Measurements from ENCODE around the gene MAD1L1.
"Not testable (repeated sequence)": the region's sequence is repeated elsewhere in the genome, so short reads cannot be mapped to it uniquely, and the experiment has no call there.

Gene MAD1L1

DNA sequence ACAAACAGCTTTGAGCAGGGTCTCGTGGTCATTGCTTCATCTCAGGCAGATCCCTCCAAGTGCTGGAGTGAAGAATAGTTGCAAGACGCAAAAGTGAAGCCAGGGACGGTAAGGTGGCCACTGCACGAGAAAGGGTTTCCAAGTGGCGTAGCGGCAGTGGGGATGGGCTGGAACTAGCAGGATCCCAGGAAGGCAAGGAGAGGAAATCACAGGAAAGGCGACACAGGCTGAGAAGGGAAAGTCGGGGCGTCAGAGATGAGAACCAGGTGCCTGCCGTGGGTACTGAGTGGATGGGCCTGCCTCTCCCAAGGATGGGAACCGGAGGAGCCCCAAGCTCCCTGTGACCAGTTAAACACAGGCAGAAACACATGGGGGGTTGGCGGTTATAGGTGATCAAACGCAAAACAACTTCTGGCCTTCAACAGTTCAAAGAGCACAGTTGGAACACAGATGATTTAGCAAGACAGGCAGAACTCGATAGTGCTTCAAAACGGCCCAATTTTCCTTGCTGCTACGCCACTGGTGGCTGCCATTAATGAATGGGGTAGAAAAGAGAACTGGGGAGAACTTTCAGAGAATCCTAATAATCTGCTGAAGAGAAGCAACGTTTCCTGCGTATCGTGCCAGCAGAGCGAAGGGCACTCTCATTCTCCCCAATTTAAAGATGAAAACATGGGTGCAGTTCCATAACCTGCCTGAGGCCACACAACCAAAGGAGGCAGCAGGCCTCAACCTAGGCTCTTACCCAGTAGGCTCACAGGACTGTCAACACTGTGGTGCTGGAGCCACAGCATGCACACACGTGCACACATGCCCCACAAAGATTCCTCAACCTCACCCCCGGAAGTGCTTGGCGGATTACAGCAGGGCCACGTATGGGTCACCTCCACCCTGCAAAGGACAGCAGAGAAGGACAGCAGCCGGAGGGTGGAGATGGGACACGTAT, 61.9 kb downstream of the MAD1L1 start:
- Histone ChIP-seq H3K36me3 (replicated peaks) (peaks cover 3% of the 10 kb centered on the region; the same call in 1 of the 2 replicates), H3K4me1 (no peaks in the 10 kb centered on the region), H3K4me3 (no peak overlapping the region), H3K9me3 (no peaks in the 10 kb centered on the region), H3K27me3 (ENCODE audit: low read depth) (no peaks in the 10 kb centered on the region)
- no peak for DNase-seq (ENCODE audit: low spot score in 2 of 2)
- in situ Hi-C loops (cut with MboI; ENCODE audit: low sequenced_read_pairs): no loop called here

DNA sequence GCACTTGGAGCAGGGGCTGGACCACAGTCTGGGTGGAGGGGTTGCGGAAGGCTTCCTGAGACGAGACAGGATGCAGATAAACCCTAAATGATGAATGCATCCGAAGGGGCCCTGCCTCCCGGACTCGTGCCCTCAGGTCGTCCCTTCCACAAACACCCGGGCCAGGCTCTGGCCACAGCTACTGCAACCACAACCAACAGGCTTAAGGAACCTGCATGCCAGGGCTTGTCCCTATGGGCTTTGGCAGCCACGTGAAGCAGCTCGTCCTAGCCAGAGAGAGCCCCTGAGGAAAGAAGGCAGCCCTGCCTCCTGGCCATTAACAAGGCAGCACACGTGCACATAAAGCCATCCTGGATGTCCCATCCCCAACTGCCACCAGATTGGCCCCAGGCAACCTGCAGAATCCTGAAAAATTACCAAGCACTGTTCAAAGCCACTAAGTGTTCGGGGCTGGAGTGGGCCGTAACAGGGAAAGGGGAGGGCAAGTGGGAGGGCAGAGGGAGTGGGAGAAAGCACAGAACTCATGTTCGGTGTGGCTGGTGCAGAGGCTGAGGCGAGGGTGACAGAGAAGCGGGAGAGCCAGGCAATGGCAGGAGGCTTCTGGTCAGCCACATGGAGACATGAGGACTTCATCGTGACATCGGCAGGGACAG, 62.7 kb downstream of the MAD1L1 start:
- in situ Hi-C loops (cut with MboI; ENCODE audit: low sequenced_read_pairs): no loop called here
- Histone ChIP-seq H3K4me3 (no peak overlapping the region), H3K9me3 (no peaks in the 10 kb centered on the region), H3K27me3 (ENCODE audit: low read depth) (no peaks in the 10 kb centered on the region), H3K36me3 (replicated peaks) (peaks cover 3% of the 10 kb centered on the region; the same call in 1 of the 2 replicates), H3K4me1 (no peaks in the 10 kb centered on the region)
- no peak for DNase-seq (ENCODE audit: low spot score in 2 of 2)

DNA sequence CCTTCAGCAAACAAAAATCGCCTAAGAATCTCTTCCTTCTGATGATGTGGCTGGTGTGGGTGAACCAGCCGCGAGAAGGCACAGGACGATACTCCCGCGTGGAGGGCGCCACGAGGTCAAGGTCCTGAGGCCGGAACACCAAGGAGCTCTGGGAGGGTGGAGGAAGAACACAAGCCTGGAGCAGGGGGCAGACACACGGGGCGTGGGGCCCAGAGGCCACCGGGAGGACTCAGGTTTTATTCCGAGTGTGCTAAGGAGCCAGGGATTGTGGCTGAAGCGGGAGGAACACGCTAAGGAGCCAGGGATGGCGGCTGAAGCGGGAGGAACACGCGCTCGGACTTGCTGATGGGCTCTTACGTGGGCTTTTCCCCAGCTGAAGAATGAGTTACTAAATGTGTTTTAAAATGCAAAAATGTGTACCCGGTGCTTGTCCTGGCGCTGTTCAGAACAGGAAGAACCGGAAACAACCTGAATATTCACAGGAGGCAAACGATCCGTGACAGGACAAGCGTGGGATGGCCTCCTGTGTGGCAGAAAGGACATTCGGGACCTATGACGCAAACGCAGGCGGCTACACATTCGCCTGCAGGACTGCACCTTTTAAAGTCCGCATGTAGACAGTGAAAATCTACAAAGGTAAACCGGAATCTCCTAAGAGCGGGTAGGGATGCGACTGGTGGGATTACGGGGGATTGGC, 64.0 kb downstream of the MAD1L1 start:
- no peak for DNase-seq (ENCODE audit: low spot score in 2 of 2)
- no peaks in the 10 kb centered on the region for H3K4me1 ChIP-seq
- H3K36me3 ChIP-seq (replicated peaks): 0 out of 2 replicates have a peak, but pooled peaks cover 3% of the 10 kb centered on the region
- in situ Hi-C loops (cut with MboI; ENCODE audit: low sequenced_read_pairs): no loop called here
- no peak overlapping the region for H3K4me3 ChIP-seq
- no peaks in the 10 kb centered on the region for H3K9me3 ChIP-seq
- no peaks in the 10 kb centered on the region for H3K27me3 ChIP-seq (ENCODE audit: low read depth)

DNA sequence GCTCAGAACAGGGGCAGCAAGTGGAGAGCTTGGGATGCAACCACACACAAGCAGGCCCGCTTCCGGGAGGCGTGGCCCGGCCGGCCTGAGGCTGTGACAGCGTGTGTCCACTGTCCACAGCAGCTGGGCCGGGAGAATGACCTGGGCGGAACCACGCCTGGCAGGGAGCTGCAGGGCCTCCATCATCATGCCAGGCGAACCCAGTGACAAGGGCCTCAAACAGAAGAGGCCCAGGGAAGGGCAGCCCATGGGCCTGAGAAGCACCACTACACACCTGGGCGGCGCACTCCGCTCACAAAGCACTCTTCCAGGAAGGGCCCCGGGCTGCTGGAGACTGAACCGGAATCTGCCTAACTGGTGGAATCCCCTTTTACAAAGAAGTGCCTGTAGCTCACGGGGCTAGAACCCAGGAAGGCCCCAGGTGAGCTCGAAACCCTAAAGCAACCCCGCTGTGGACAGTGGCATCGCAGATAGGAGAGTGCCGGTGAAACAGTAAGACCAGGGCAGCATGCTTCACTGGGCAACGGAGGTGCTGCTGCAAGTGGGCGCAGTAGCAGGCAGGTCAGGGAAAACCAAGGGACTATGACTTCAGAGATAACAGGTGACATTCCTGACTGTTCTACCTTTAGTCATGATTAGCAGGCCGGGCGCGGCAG, 66.0 kb downstream of the MAD1L1 start:
- no peaks in the 10 kb centered on the region for H3K27me3 ChIP-seq (ENCODE audit: low read depth)
- H3K4me1 ChIP-seq: peaks cover 4% of the 10 kb centered on the region; the same call in 1 of the 2 replicates
- DNase-seq (ENCODE audit: low spot score in 2 of 2): no peak
- no peak overlapping the region for H3K4me3 ChIP-seq
- no peaks in the 10 kb centered on the region for H3K9me3 ChIP-seq
- in situ Hi-C loops (cut with MboI; ENCODE audit: low sequenced_read_pairs): no loop called here
- H3K36me3 ChIP-seq (replicated peaks): 0 out of 2 replicates have a peak, but pooled peaks cover 3% of the 10 kb centered on the region

DNA sequence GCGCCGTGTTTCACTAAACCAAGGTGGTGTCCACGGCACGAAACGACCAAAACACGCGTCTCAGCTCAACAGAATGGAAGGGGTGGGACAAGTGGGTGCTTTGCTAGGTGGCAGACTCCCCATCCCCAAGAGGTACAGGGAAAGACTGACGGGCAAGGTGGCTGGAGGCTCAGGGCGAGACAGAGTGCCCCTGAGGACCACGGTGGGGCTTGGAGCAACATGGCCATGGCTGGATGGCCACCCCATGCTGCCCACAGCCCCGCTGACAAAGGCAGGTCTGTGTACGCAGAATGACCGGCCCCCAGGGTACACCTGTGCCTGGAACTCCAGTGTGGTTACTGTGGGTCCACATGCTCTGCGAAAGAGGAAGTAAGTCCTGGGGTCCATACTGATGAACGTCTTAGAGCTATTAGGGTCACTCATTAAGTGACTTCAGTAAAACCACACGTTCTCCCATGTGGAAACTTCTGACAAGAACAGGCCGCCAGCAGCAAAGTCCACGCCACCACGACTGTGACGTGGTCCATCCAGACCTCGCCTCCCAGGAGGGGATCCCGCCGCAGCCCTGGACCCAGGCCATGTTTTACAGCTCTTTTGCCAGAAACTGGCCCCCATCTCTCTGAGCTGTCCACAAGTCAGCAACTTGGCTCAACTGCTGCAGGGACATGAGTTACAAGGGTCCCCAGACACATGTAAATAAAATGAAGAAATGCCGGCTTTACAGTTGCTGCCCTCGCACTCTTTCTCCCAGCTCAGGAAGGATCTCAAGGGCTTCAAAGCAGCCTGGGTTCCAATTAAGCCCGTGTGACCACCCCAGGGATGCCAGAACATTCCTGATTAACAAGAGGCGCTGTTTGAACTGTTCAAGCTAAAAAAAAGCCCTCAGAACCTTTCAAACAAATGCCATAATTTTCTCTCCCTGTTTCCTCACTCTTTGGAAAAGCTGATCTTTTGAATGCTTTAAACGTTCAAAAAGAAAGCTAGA, 66.8 kb downstream of the MAD1L1 start:
- H3K27me3 ChIP-seq (ENCODE audit: low read depth): no peaks in the 10 kb centered on the region
- in situ Hi-C loops (cut with MboI; ENCODE audit: low sequenced_read_pairs): no loop called here
- H3K4me1 ChIP-seq: peaks cover 4% of the 10 kb centered on the region; the same call in 1 of the 2 replicates
- no peak overlapping the region for H3K4me3 ChIP-seq
- 0 out of 2 replicates have a peak, but pooled peaks cover 3% of the 10 kb centered on the region for H3K36me3 ChIP-seq (replicated peaks)
- DNase-seq (ENCODE audit: low spot score in 2 of 2): no peak
- H3K9me3 ChIP-seq: no peaks in the 10 kb centered on the region

DNA sequence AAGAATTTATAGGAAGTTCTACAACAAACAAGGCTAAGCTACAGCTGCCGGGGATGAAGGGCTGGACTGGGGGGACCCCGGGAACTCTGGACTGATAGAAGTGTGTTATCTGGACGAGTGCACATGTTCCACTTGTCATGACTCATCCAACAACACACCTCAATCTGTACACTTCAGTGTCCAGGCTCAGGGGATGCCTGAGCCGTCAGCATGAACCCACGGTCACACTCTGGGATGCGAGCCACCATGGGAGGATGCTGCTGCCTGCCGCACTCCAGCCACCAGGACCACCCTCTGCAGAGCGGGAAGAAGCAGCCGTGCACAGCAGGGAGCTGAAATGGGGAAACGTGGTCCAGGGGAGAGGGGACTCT, 67.5 kb downstream of the MAD1L1 start:
- Histone ChIP-seq H3K36me3 (replicated peaks) (0 out of 2 replicates have a peak, but pooled peaks cover 3% of the 10 kb centered on the region), H3K4me1 (peaks cover 4% of the 10 kb centered on the region; the same call in 1 of the 2 replicates), H3K27me3 (ENCODE audit: low read depth) (no peaks in the 10 kb centered on the region), H3K4me3 (no peak overlapping the region), H3K9me3 (no peaks in the 10 kb centered on the region)
- in situ Hi-C loops (cut with MboI; ENCODE audit: low sequenced_read_pairs): no loop called here
- no peak for DNase-seq (ENCODE audit: low spot score in 2 of 2)

DNA sequence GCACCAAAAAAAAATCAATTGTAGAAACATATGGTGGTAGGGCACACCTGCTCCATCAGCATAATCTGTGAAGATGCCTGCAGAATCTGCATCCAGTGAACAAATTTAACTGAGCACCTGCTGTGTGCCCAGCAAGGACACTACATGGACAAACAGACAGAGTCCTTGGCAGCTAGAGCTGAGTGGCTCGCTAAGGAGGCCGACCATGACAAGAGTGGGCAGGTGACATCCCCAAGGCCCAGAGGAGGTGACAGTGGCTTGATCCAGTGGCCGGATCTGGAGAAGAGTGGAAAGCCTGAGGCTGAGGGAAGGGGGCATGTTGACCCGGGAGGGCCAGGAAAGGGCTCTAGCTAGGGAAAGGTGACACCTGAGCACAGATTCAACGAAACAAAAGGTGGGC, 68.1 kb downstream of the MAD1L1 start:
- no peak for DNase-seq (ENCODE audit: low spot score in 2 of 2)
- peaks cover 4% of the 10 kb centered on the region; the same call in 1 of the 2 replicates for H3K4me1 ChIP-seq
- in situ Hi-C loops (cut with MboI; ENCODE audit: low sequenced_read_pairs): no loop called here
- H3K4me3 ChIP-seq: no peak overlapping the region
- H3K27me3 ChIP-seq (ENCODE audit: low read depth): no peaks in the 10 kb centered on the region
- no peaks in the 10 kb centered on the region for H3K9me3 ChIP-seq
- H3K36me3 ChIP-seq (replicated peaks): 0 out of 2 replicates have a peak, but pooled peaks cover 3% of the 10 kb centered on the region

DNA sequence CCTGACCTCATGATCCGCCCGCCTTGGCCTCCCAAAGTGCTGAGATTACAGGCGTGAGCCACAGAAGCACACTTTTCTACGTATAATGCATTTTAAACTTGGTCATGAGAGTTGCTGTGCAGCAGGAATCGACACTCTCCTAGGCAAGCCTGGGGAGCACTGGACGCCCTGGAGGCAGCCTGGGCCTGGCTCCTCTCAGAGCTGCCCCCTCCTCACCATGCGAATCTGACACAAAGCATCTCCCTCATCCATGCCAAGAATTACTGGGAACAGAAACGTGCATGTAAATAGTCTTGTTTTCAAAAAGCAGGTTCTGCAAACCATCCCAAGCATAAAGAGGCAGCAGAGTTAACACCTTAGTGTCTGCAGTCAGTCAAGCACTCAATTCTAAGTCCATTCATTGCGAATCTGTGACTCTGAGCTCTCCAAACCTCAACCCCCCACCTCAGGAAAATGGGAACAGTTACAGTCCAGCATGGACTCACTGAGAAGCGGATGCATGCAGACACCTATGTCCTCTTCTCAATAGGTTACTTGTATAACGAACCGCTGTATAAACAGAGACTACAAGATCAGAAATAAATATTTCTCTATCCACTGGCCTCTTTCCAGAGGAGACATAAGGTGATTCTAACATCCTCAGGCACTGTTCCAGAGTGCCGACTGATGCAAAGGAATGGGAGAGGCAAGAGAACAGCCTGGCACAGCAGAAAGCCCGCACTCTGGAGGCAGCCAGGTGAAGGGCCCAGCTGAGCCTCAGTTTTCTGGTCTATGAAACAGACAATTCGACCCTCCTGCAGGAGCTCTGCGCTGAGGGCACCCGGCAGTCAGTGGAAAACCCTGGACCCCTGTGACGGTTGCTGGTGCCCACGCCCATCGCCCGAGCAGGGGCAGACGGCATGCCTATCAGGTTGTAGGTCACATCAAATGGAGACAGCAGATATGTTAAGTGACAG, 68.9 kb downstream of the MAD1L1 start:
- in situ Hi-C loops (cut with MboI; ENCODE audit: low sequenced_read_pairs): no loop called here
- H3K9me3 ChIP-seq: no peaks in the 10 kb centered on the region
- DNase-seq (ENCODE audit: low spot score in 2 of 2): no peak

DNA sequence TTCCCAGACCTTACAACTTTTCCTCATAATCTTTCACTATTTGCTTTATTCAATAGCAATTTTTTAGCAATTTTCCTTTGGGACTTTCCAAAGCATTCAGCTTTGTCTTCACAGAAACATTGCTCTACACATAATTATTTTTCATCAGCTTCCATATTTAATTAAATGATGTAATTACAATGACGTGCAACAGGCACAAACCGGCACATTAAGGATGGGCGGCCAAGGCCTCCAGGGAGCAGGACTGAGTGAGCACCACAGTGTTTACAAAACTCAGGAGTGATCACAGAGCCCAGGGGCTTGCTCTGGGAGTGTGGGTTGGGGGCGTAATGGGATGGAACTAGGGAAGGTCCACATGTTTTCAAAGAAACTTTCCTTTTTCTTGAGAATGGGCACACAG, 69.8 kb downstream of the MAD1L1 start:
- Histone ChIP-seq H3K4me1 (peaks cover 4% of the 10 kb centered on the region; the same call in 1 of the 2 replicates), H3K36me3 (replicated peaks) (no peaks in the 10 kb centered on the region), H3K4me3 (no peak overlapping the region), H3K27me3 (ENCODE audit: low read depth) (no peaks in the 10 kb centered on the region), H3K9me3 (no peaks in the 10 kb centered on the region)
- no peak for DNase-seq (ENCODE audit: low spot score in 2 of 2)
- in situ Hi-C loops (cut with MboI; ENCODE audit: low sequenced_read_pairs): no loop called here

More for the DNA sequence above, 68.9 kb downstream of the MAD1L1 start:
- no peak overlapping the region for H3K4me3 ChIP-seq
- 0 out of 2 replicates have a peak, but pooled peaks cover 3% of the 10 kb centered on the region for H3K36me3 ChIP-seq (replicated peaks)
- H3K27me3 ChIP-seq (ENCODE audit: low read depth): no peaks in the 10 kb centered on the region
- H3K4me1 ChIP-seq: peaks cover 4% of the 10 kb centered on the region; the same call in 1 of the 2 replicates

DNA sequence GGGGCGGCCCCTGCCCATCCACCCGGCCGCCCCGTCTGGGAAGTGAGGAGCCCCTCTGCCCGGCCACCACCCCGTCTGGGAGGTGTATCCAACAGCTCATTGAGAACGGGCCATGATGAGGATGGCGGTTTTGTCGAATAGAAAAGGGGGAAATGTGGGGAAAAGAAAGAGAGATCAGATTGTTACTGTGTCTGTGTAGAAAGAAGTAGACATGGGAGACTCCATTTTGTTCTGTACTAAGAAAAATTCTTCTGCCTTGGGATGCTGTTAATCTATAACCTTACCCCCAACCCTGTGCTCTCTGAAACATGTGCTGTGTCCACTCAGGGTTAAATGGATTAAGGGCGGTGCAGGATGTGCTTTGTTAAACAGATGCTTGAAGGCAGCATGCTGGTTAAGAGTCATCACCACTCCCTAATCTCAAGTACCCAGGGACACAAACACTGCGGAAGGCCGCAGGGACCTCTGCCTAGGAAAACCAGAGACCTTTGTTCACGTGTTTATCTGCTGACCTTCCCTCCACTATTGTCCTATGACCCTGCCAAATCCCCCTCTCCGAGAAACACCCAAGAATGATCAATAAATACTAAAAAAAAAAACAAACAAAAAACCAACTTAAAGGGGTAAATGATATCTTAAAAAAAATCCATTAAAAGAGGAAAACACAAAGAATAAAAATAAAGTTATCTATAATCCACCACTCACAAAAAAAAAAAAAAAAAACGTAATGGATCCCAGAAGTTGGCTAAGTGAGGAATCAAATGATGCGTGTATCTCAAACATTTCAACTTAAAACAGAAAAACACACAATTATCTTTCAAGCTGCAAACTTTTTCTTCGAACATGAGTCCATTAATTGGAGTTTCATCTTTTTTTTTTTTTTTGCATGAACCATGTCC, 70.5 kb downstream of the MAD1L1 start:
- DNase-seq (ENCODE audit: low spot score in 2 of 2); in situ Hi-C loops (cut with MboI; ENCODE audit: low sequenced_read_pairs); H3K27me3 ChIP-seq (ENCODE audit: low read depth); H3K4me3 ChIP-seq; H3K9me3 ChIP-seq; H3K36me3 ChIP-seq (replicated peaks); H3K4me1 ChIP-seq: not testable (repeated sequence)

DNA sequence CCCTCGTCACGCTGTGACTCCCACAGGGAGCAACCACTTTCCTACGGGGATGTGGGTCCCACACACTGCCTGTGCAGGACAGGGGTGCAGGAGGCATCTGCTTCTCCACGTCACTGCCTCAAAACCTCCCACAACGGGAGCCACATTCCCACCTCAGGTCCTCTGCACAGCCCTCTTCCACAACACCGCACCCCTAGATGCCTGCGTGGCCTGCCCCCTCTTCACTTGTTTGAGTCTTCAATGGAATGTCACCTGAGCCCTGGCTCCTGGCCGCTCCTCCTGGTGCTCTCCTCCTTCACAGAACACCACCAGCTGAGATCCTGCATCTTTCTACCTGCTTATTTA, 73.6 kb downstream of the MAD1L1 start:
- peaks cover 9% of the 10 kb centered on the region for H3K4me1 ChIP-seq

More for the DNA sequence above, 73.6 kb downstream of the MAD1L1 start:
- Histone ChIP-seq H3K36me3 (replicated peaks) (no peaks in the 10 kb centered on the region), H3K27me3 (ENCODE audit: low read depth) (no peaks in the 10 kb centered on the region), H3K4me3 (no peak overlapping the region), H3K9me3 (no peaks in the 10 kb centered on the region)
- DNase-seq (ENCODE audit: low spot score in 2 of 2): no peak
- in situ Hi-C loops (cut with MboI; ENCODE audit: low sequenced_read_pairs): no loop called here
